Mesenchymal stem cell (in vitro differentiated cells and primary cell): Measurements from ENCODE around the gene EIF1AX.
"Not testable (repeated sequence)": the region's sequence is repeated elsewhere in the genome, so short reads cannot be mapped to it uniquely, and the experiment has no call there.

Source experiments
- DNase-seq: peaks from one replicate; pipeline ENCODE4 v3.0.0-alpha.2; 2013
- H2AFZ ChIP-seq: one replicate; pipeline ENCODE4 v1.6.1; 2013; ENCODE audit warnings: low read depth, mild to moderate bottlenecking, control low read depth, inconsistent platforms, low read length, moderate library complexity
- H2AK5ac ChIP-seq: 2 replicates; pipeline ENCODE4 v1.6.1; 2013; ENCODE audit warnings: low read length, moderate library complexity, mild to moderate bottlenecking, inconsistent platforms; ENCODE audit not compliant: severe bottlenecking
- H2BK120ac ChIP-seq: one replicate; pipeline ENCODE4 v1.6.1; 2013; ENCODE audit warnings: low read depth, mild to moderate bottlenecking, inconsistent platforms, low read length, moderate library complexity
- H2BK12ac ChIP-seq, 2 experiments: one replicate each; pipeline ENCODE4 v1.6.1; 2013; ENCODE audit warnings: inconsistent platforms in 2 of 2, low read length in 2 of 2, mild to moderate bottlenecking in 2 of 2, moderate library complexity in 2 of 2, control low read depth in 1 of 2
- H2BK15ac ChIP-seq: one replicate; pipeline ENCODE4 v1.6.1; 2013; ENCODE audit warnings: mild to moderate bottlenecking, low read depth, inconsistent platforms; ENCODE audit not compliant: poor library complexity, severe bottlenecking
- H2BK5ac ChIP-seq: 2 replicates; pipeline ENCODE4 v1.6.1; 2013; ENCODE audit warnings: low read depth, mild to moderate bottlenecking, low read length, control low read depth, inconsistent platforms; ENCODE audit not compliant: poor library complexity, severe bottlenecking
- H3K14ac ChIP-seq, 2 experiments: one replicate each; pipeline ENCODE4 v1.6.1; 2013; ENCODE audit warnings: inconsistent platforms in 2 of 2, low read length in 2 of 2, control low read depth in 1 of 2, mild to moderate bottlenecking in 1 of 2, moderate library complexity in 1 of 2
- H3K18ac ChIP-seq, 2 experiments: one replicate each; pipeline ENCODE4 v1.6.1; 2013; ENCODE audit warnings: inconsistent platforms in 2 of 2, low read length in 2 of 2, control low read depth in 1 of 2, low read depth in 1 of 2, mild to moderate bottlenecking in 1 of 2
- H3K23ac ChIP-seq, 2 experiments: one replicate each; pipeline ENCODE4 v1.6.1; 2013; ENCODE audit warnings: inconsistent platforms in 2 of 2, low read length in 2 of 2, mild to moderate bottlenecking in 2 of 2, moderate library complexity in 2 of 2, control low read depth in 1 of 2
- H3K27ac ChIP-seq: 2 replicates; pipeline ENCODE4 v1.5.1; 2013; ENCODE audit warnings: mild to moderate bottlenecking, moderate library complexity, low read length, control low read depth, inconsistent platforms; ENCODE audit not compliant: poor library complexity, severe bottlenecking
- H3K27me3 ChIP-seq, 2 experiments: 2 replicates each; pipeline versions ENCODE4 v1.6.1 to v1.7.0; 2013; ENCODE audit warnings: low read length in 2 of 2, mild to moderate bottlenecking in 2 of 2, moderate library complexity in 2 of 2, control low read depth in 1 of 2, inconsistent platforms in 1 of 2; ENCODE audit not compliant: control insufficient read depth in 1 of 2, insufficient read depth in 1 of 2
- H3K36me3 ChIP-seq, 2 experiments: 2 replicates each; pipeline versions ENCODE4 v1.6.1 to v1.7.0; 2013; ENCODE audit warnings: low read length in 2 of 2, control low read depth in 1 of 2, inconsistent platforms in 1 of 2, low read depth in 1 of 2, mild to moderate bottlenecking in 1 of 2; ENCODE audit not compliant: insufficient read depth in 2 of 2, control insufficient read depth in 1 of 2
- H3K4ac ChIP-seq, 2 experiments: one replicate each; pipeline ENCODE4 v1.6.1; 2013; ENCODE audit warnings: inconsistent platforms in 2 of 2, low read length in 2 of 2, mild to moderate bottlenecking in 2 of 2, moderate library complexity in 2 of 2, control low read depth in 1 of 2, low read depth in 1 of 2
- H3K4me1 ChIP-seq: 2 replicates; pipeline ENCODE4 v1.6.1; 2013; ENCODE audit warnings: low read depth, low read length, control low read depth; ENCODE audit not compliant: control insufficient read depth, insufficient read depth
- H3K4me2 ChIP-seq: 2 replicates; pipeline ENCODE4 v1.6.1; 2013; ENCODE audit warnings: low read length, mild to moderate bottlenecking, inconsistent platforms; ENCODE audit not compliant: poor library complexity, severe bottlenecking
- H3K4me3 ChIP-seq, 2 experiments: 2 replicates each; pipeline versions ENCODE4 v1.5.1 to v1.7.0; 2013; ENCODE audit warnings: low read length in 2 of 2, mild to moderate bottlenecking in 2 of 2, control low read depth in 1 of 2, low read depth in 1 of 2; ENCODE audit not compliant: insufficient read depth in 1 of 2
- H3K79me1 ChIP-seq: replicated peaks from 2 replicates; pipeline ENCODE4 v1.6.1; 2013; ENCODE audit warnings: mild to moderate bottlenecking, control low read depth, low read length, inconsistent platforms; ENCODE audit not compliant: poor library complexity, severe bottlenecking
- H3K9ac ChIP-seq: 2 replicates; pipeline ENCODE4 v1.7.0; 2013; ENCODE audit warnings: mild to moderate bottlenecking, low read length, moderate library complexity
- H3K9me3 ChIP-seq: 2 replicates; pipeline ENCODE4 v1.7.0; 2013; ENCODE audit warnings: mild to moderate bottlenecking, low read length; ENCODE audit not compliant: control insufficient read depth
- H4K8ac ChIP-seq: one replicate; pipeline ENCODE4 v1.6.1; 2013; ENCODE audit warnings: inconsistent platforms, mild to moderate bottlenecking, low read length, moderate library complexity
- H4K91ac ChIP-seq: one replicate; pipeline ENCODE4 v1.6.1; 2013; ENCODE audit warnings: mild to moderate bottlenecking, low read length, inconsistent platforms
- WGBS: methylation state at CpG from one replicate; pipeline ENCODE4 v1.1.7; 2013; ENCODE audit warnings: mixed read lengths; 5-methylcytosine and 5-hydroxymethylcytosine counted together

The EIF1AX gene

GRCh38 chrX:20129547-20129946 lies 12.1 kb downstream of the EIF1AX start:
- no peak overlapping the region for H4K8ac ChIP-seq
- no peak for DNase-seq
- H2BK15ac ChIP-seq = no peak overlapping the region
- peaks cover 1% of the 10 kb centered on the region for H3K79me1 ChIP-seq
- H2AK5ac ChIP-seq = no peak overlapping the region
- no peak overlapping the region for H3K18ac ChIP-seq
- no peak overlapping the region for H3K14ac ChIP-seq
- no peak overlapping the region for H2AFZ ChIP-seq
- H3K23ac ChIP-seq = no peak overlapping the region
- no peak overlapping the region for H4K91ac ChIP-seq
- H3K27me3 ChIP-seq = no peaks in the 10 kb centered on the region
- H3K4ac ChIP-seq = no peak overlapping the region
- H3K9ac ChIP-seq = no peak overlapping the region
- H2BK12ac ChIP-seq = no peak overlapping the region
- H2BK120ac ChIP-seq = no peak overlapping the region
- H3K4me1 ChIP-seq = peaks cover 1% of the 10 kb centered on the region
- 100% methylated on average over 1 of the region's 1 CpG for WGBS
- no peaks in the 10 kb centered on the region for H3K9me3 ChIP-seq
- H3K4me3 ChIP-seq = no peak overlapping the region
- no peak overlapping the region for H3K27ac ChIP-seq
- peaks cover 3 to 74% of the 10 kb centered on the region in 2 experiments for H3K36me3 ChIP-seq
- H3K4me2 ChIP-seq = no peak overlapping the region
- no peak overlapping the region for H2BK5ac ChIP-seq

DNA sequence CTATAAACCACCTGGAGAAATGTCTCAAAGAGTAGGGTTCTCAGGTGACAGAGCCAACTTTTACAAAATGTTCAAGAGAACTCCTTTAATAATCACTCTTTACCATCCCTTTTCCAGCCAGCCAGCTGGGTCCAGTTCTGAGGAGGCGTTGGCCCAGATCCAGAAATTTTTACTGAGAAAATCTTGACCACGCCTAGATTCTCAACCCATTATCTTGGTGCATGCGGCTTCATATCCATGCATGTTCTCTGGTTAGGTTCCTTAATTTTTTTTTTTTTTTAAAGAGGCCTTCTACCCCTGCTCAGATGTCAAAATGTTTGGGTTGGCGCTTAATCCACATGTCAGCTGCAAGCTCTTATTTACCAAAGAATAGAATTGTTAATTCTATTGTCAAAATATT lies 13.0 kb downstream of the EIF1AX start:
- no peaks in the 10 kb centered on the region for H3K9me3 ChIP-seq
- H2BK120ac ChIP-seq = no peak overlapping the region
- H2BK15ac ChIP-seq = no peak overlapping the region
- no peak overlapping the region for H3K23ac ChIP-seq
- WGBS = no CpG with 5 or more reads among the region's 4 CpGs
- no peak overlapping the region for H4K91ac ChIP-seq
- H3K79me1 ChIP-seq = no peaks in the 10 kb centered on the region
- no peak overlapping the region for H2BK12ac ChIP-seq
- no peak overlapping the region for H3K18ac ChIP-seq
- H3K4me3 ChIP-seq = no peak overlapping the region
- no peak overlapping the region for H3K9ac ChIP-seq
- no peak overlapping the region for H4K8ac ChIP-seq
- no peak overlapping the region for H2AK5ac ChIP-seq
- H3K14ac ChIP-seq = no peak overlapping the region
- H3K4me2 ChIP-seq = no peak overlapping the region
- H3K4me1 ChIP-seq = peaks cover 1% of the 10 kb centered on the region
- no peak overlapping the region for H3K27ac ChIP-seq
- H2AFZ ChIP-seq = no peak overlapping the region
- H3K36me3 ChIP-seq = peaks cover 3 to 74% of the 10 kb centered on the region in 2 experiments
- DNase-seq = no peak
- no peak overlapping the region for H2BK5ac ChIP-seq
- no peak overlapping the region for H3K4ac ChIP-seq
- H3K27me3 ChIP-seq = no peaks in the 10 kb centered on the region

GRCh38 chrX:20127440-20127839 lies 14.2 kb downstream of the EIF1AX start:
- H3K4me1 ChIP-seq, H4K8ac ChIP-seq, H2BK5ac ChIP-seq, H3K27ac ChIP-seq, H4K91ac ChIP-seq, H3K18ac ChIP-seq, H3K9ac ChIP-seq, H2AK5ac ChIP-seq, H3K79me1 ChIP-seq, H3K4ac ChIP-seq, H2BK120ac ChIP-seq, H2BK12ac ChIP-seq, H3K27me3 ChIP-seq, H2AFZ ChIP-seq, H3K4me3 ChIP-seq, H3K9me3 ChIP-seq, H2BK15ac ChIP-seq, DNase-seq, H3K23ac ChIP-seq, H3K4me2 ChIP-seq, H3K14ac ChIP-seq: not testable (repeated sequence)
- peaks cover 3 to 61% of the 10 kb centered on the region in 2 experiments for H3K36me3 ChIP-seq
- WGBS = no CpG with 5 or more reads among the region's 3 CpGs

DNA sequence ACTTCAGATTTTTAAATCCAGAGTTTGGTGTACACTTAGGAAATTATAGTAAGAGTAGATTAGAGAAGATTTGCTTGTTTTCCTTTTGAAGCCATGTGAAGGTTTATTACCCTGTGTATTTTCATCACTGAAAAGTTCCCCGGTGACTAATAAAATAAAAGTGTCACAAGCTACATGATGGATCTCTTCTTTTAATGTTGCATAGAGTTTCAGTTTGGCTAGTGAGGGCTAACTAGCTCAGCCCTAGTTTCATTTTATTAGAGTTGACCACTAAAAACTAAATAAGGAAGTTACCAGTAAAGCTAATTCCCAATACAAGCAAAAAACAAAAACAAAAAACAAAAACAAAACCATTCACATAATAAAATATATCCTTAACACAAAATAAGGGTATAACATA lies 14.8 kb downstream of the EIF1AX start:
- not testable (repeated sequence) for H3K9ac ChIP-seq, H3K79me1 ChIP-seq, H2AK5ac ChIP-seq, H3K4me3 ChIP-seq, DNase-seq, H2BK120ac ChIP-seq, H3K14ac ChIP-seq, H3K4me1 ChIP-seq, H2BK5ac ChIP-seq, H3K27me3 ChIP-seq, H2AFZ ChIP-seq, H3K23ac ChIP-seq, H3K27ac ChIP-seq, H2BK15ac ChIP-seq, H4K8ac ChIP-seq, H2BK12ac ChIP-seq, H4K91ac ChIP-seq, H3K18ac ChIP-seq, H3K9me3 ChIP-seq, H3K4me2 ChIP-seq, H3K4ac ChIP-seq
- WGBS = no CpG with 5 or more reads among the region's 1 CpG
- H3K36me3 ChIP-seq = peaks cover 3 to 55% of the 10 kb centered on the region in 2 experiments
